AG04450 (cell line): Measurements from ENCODE around the gene FBXO31. TPM values are rescaled to one million over a fixed set of nuclear protein-coding genes. Genes with fewer than 3 reads are reported as not detected.

Source experiments
- CTCF ChIA-PET: fragments of 300-600, 350-600 bp; formaldehyde crosslinking; extraction: SDS; loops from one replicate; lab custom pipeline; 2022; ENCODE audit warnings: antibody characterized with exemption, inconsistent platforms; lab: Charles Lee
- POLR2A ChIA-PET: fragments of 350-600 bp; formaldehyde crosslinking; extraction: SDS; loops from one replicate; lab custom pipeline; 2021; ENCODE audit warnings: antibody characterized with exemption, inconsistent platforms; lab: Yijun Ruan, JAX
- DNase-seq: peaks from one replicate; pipeline ENCODE4 v3.0.0-alpha.2; 2011; ENCODE audit warnings: low read depth, low spot score
- H3K27ac ChIP-seq: one replicate; pipeline ENCODE4 v1.5.1; 2012; ENCODE audit warnings: low read depth, low read length, control low read depth
- H3K27me3 ChIP-seq: one replicate; pipeline ENCODE4 v1.6.0; 2012; ENCODE audit warnings: low read length; ENCODE audit not compliant: control insufficient read depth, insufficient read depth
- H3K4me3 ChIP-seq: 2 replicates; pipeline ENCODE4 v1.5.1; 2011; ENCODE audit warnings: mild to moderate bottlenecking, low read depth, low read length, control low read depth
- H3K9me3 ChIP-seq: 2 replicates; pipeline ENCODE4 v1.5.1; 2012; ENCODE audit warnings: low read length; ENCODE audit not compliant: control insufficient read depth, insufficient read depth
- CTCF ChIP-seq: IDR thresholded peaks from 2 replicates; pipeline ENCODE4 v1.5.1; 2011; ENCODE audit warnings: low read depth, low read length, control low read depth, inconsistent platforms
- polyA plus RNA-seq: library from polyadenylated mRNA; depleted of rRNA; stranded (reverse); fragments of >200 nt; gene quantifications from 2 replicates; pipeline ENCODE4 v1.2.3, GENCODE V29; 2011

Gene FBXO31
- polyA plus RNA-seq, 1 experiment = 16.3 TPM

GRCh38 chr16:87417528-87417910, 33.9 kb upstream of the FBXO31 start:
- Histone ChIP-seq H3K27ac (no peak overlapping the region), H3K4me3 (no peak overlapping the region), H3K27me3 (no peaks in the 10 kb centered on the region), H3K9me3 (peaks cover 4% of the 10 kb centered on the region; the same call in 1 of the 2 replicates)
- POLR2A ChIA-PET = interaction anchor here (0.6 kb wide), 1 partner anchor 25 kb away, joined by 3 read pairs; no protein-coding TSS in a partner anchor
- TF ChIP-seq CTCF = no peak
- CTCF ChIA-PET = interaction anchor here (0.6 to 3.2 kb wide), 14 partner anchors 9 to 360 kb away, joined by 3 to 72 read pairs (median 5); no protein-coding TSS in a partner anchor
- DNase-seq = no peak

DNA sequence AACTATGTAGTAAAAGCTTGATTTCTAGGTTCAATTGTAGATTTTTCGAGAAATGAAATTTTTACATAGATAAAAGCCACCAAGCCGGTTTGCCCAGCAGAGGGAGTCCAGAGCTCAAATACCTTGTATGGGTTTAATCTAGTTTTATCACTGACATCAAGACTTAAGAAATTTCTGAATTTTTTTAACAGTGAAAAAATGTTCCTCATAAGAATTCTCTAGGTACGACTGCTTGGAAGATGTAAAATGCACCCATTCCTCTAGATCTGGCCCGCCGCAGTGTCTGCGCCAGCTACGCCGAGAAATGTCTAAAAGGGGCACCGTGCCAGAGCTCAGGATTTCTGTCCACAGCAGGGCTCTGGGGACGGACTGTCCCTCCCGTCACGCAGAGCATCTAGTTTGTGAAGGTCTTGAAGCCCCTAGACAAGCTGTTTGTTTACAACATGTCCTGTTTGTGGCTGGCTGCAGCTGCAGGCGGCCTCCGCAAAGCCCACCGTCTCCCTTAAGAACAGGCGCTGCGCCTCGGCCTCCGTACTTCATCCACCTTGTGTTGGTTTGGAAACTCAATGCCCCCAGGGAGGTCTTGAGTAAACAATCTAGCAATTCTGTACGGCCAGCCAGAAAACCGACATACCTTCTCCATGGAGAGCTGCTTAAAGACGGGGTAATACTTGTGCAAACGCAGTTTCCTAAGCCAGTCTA, 33.4 kb upstream of the FBXO31 start:
- ChIA-PET POLR2A (interaction anchor here (0.6 to 0.9 kb wide), 2 partner anchors 25 to 41 kb away, joined by 3 to 6 read pairs; no protein-coding TSS in a partner anchor), CTCF (interaction anchor here (0.5 to 3.2 kb wide), 30 partner anchors 9 to 360 kb away, joined by 3 to 72 read pairs (median 4); no protein-coding TSS in a partner anchor)
- no peak for DNase-seq

DNA sequence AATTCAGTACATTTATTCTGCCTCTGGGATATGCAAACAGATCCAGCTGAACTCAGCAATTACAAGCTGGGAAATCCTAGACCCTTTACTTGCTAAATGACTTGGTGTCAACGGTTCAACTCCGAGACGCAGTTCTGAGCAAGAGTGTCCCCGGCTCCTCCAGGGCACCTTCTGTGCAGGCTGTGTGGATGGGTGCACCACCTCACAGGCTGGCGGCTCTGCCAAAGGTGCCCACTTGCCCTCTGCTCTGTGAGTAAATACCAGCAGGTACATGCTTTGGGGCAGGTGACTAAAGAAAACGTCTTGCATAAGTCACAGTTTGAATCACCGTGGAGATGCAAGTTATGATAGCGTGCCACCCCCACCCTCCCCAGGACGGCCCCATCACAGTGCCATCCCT, 31.9 kb upstream of the FBXO31 start:
- no peak for DNase-seq
- no peak for TF ChIP-seq CTCF
- ChIA-PET POLR2A (no interaction called here), CTCF (interaction anchor here (2.2 to 3.2 kb wide), 2 partner anchors 156 to 220 kb away, joined by 22 to 72 read pairs; no protein-coding TSS in a partner anchor)
- Histone ChIP-seq H3K27ac (no peak overlapping the region), H3K9me3 (no peaks in the 10 kb centered on the region; the same call in 1 of the 2 replicates), H3K27me3 (no peaks in the 10 kb centered on the region), H3K4me3 (no peak overlapping the region)

More for the DNA sequence above, 33.4 kb upstream of the FBXO31 start:
- peak; percentile 82 for TF ChIP-seq CTCF
- Histone ChIP-seq H3K4me3 (no peak overlapping the region), H3K27ac (no peak overlapping the region), H3K27me3 (no peaks in the 10 kb centered on the region), H3K9me3 (peaks cover under 1% of the 10 kb centered on the region; the same call in 1 of the 2 replicates)

- CTCF ChIA-PET = no interaction called here
- no peak overlapping the region for H3K4me3 ChIP-seq
- H3K27me3 ChIP-seq = no peaks in the 10 kb centered on the region
- H3K9me3 ChIP-seq = no peaks in the 10 kb centered on the region; the same call in 1 of the 2 replicates
- POLR2A ChIA-PET = no interaction called here
- no peak for DNase-seq
- H3K27ac ChIP-seq = no peak overlapping the region
- no peak for TF ChIP-seq CTCF
Measured at GRCh38 chr16:87414251-87414680, 30.7 kb upstream of the FBXO31 start.

GRCh38 chr16:87412996-87413421, 29.4 kb upstream of the FBXO31 start:
- no peaks in the 10 kb centered on the region; the same call in 1 of the 2 replicates for H3K9me3 ChIP-seq
- no peak for TF ChIP-seq CTCF
- no peak overlapping the region for H3K4me3 ChIP-seq
- POLR2A ChIA-PET = interaction anchor here (1.0 kb wide), 1 partner anchor 30 kb away, joined by 3 read pairs; the partner anchor contains the start of gene FBXO31
- no peaks in the 10 kb centered on the region for H3K27me3 ChIP-seq
- no peak overlapping the region for H3K27ac ChIP-seq
- CTCF ChIA-PET = interaction anchor here (1.7 kb wide), 1 partner anchor 223 kb away, joined by 6 read pairs; no protein-coding TSS in a partner anchor
- DNase-seq = no peak
